IMR-90 (cell line): ENCODE data around the gene KIF20B. TPM values are rescaled to one million over a fixed set of nuclear protein-coding genes. Genes with fewer than 3 reads are reported as not detected.

Experiments used
- ATAC-seq: fragments of 200-7000 bp; cut with Tn5 transposase; 2 replicates; pipeline ENCODE4 v1.9.1; 2020; ENCODE audit warnings: low read depth, mild to moderate bottlenecking, moderate library complexity
- BruUV-seq: library from RNA; stranded (reverse); fragments of 400-500 nt; replicated peaks from 2 replicates; lab custom pipeline; 2021; lab: Mats Ljungman, UMichigan
- CTCF ChIA-PET: fragments of 300-600 bp; formaldehyde crosslinking; extraction: SDS; loops from one replicate; lab custom pipeline; 2021; ENCODE audit warnings: antibody characterized with exemption; lab: Yijun Ruan, JAX
- POLR2A ChIA-PET: fragments of 300-600 bp; sonication (Branson Sonifier 250); formaldehyde crosslinking; loops from one replicate; lab custom pipeline; 2022; ENCODE audit warnings: antibody characterized with exemption; ENCODE audit not compliant: unreplicated experiment; lab: Charles Lee
- DNase-seq: peaks from one replicate; pipeline ENCODE4 v3.0.0; 2013
- H2AFZ ChIP-seq: replicated peaks from 2 replicates; pipeline ENCODE3; 2013; ENCODE audit warnings: low read length, mild to moderate bottlenecking; ENCODE audit not compliant: poor library complexity
- H2AK5ac ChIP-seq: 2 replicates; pipeline ENCODE4 v1.6.1; 2013; ENCODE audit warnings: low read depth, low read length, inconsistent platforms
- H2AK9ac ChIP-seq: replicated peaks from 2 replicates; pipeline ENCODE3; 2013; ENCODE audit warnings: mild to moderate bottlenecking, low read depth, low read length, moderate library complexity; ENCODE audit not compliant: poor library complexity
- H2BK120ac ChIP-seq: 2 replicates; pipeline ENCODE4 v1.6.1; 2013; ENCODE audit warnings: low read depth, low read length, inconsistent platforms
- H2BK15ac ChIP-seq: 3 replicates; pipeline ENCODE4 v1.6.1; 2013; ENCODE audit warnings: low read depth, low read length, inconsistent platforms
- H2BK20ac ChIP-seq: 2 replicates; pipeline ENCODE4 v1.6.1; 2013; ENCODE audit warnings: low read depth, mild to moderate bottlenecking, inconsistent platforms, low read length, moderate library complexity
- H2BK5ac ChIP-seq: 2 replicates; pipeline ENCODE4 v1.6.1; 2013; ENCODE audit warnings: mild to moderate bottlenecking, low read depth, low read length, inconsistent platforms; ENCODE audit not compliant: poor library complexity, severe bottlenecking
- H3K14ac ChIP-seq: replicated peaks from 2 replicates; pipeline ENCODE4 v1.6.1; 2013; ENCODE audit warnings: low read depth, low read length, inconsistent platforms
- H3K18ac ChIP-seq: 2 replicates; pipeline ENCODE4 v1.6.1; 2013; ENCODE audit warnings: low read depth, low read length, control low read depth
- H3K23ac ChIP-seq: 2 replicates; pipeline ENCODE4 v1.6.1; 2013; ENCODE audit warnings: low read depth, low read length, inconsistent platforms
- H3K27ac ChIP-seq: 2 replicates; pipeline ENCODE4 v1.5.1; 2013; ENCODE audit warnings: mild to moderate bottlenecking, control low read depth, low read length; ENCODE audit not compliant: insufficient read depth
- H3K27me3 ChIP-seq: 2 replicates; pipeline ENCODE4 v1.6.1; 2013; ENCODE audit warnings: low read length; ENCODE audit not compliant: control insufficient read depth, insufficient read depth
- H3K36me3 ChIP-seq: 2 replicates; pipeline ENCODE4 v1.6.1; 2013; ENCODE audit warnings: low read length, mixed read lengths; ENCODE audit not compliant: control insufficient read depth, insufficient read depth
- H3K4ac ChIP-seq: 2 replicates; pipeline ENCODE4 v1.6.1; 2013; ENCODE audit warnings: low read depth, low read length, inconsistent platforms
- H3K4me1 ChIP-seq: 2 replicates; pipeline ENCODE4 v1.6.1; 2013; ENCODE audit warnings: low read length, mixed read lengths; ENCODE audit not compliant: control insufficient read depth, insufficient read depth
- H3K4me2 ChIP-seq: 2 replicates; pipeline ENCODE4 v1.6.1; 2013; ENCODE audit warnings: low read depth, mild to moderate bottlenecking, control low read depth, low read length, moderate library complexity
- H3K4me3 ChIP-seq: 2 replicates; pipeline ENCODE4 v1.5.1; 2013; ENCODE audit warnings: low read depth, mild to moderate bottlenecking, control low read depth, low read length, moderate library complexity; ENCODE audit not compliant: insufficient read depth
- H3K56ac ChIP-seq: 2 replicates; pipeline ENCODE4 v1.6.1; 2013; ENCODE audit warnings: low read length, inconsistent platforms; ENCODE audit not compliant: insufficient read depth; ENCODE audit errors: extremely low read depth
- H3K79me1 ChIP-seq, 2 experiments: 2 replicates each; pipeline ENCODE4 v1.6.1; 2013; ENCODE audit warnings: low read length in 2 of 2, inconsistent platforms in 1 of 2, low read depth in 1 of 2
- H3K9ac ChIP-seq: 2 replicates; pipeline ENCODE4 v1.6.1; 2013; ENCODE audit warnings: low read depth, low read length, control low read depth
- H3K9me1 ChIP-seq: 2 replicates; pipeline ENCODE4 v1.6.1; 2013; ENCODE audit warnings: low read length, inconsistent platforms; ENCODE audit not compliant: insufficient read depth
- H3K9me3 ChIP-seq: 2 replicates; pipeline ENCODE4 v1.6.1; 2013; ENCODE audit warnings: low read length; ENCODE audit not compliant: control insufficient read depth, insufficient read depth
- H4K20me1 ChIP-seq: 2 replicates; pipeline ENCODE4 v1.6.1; 2013; ENCODE audit warnings: low read length, inconsistent platforms; ENCODE audit not compliant: insufficient read depth
- H4K5ac ChIP-seq: 2 replicates; pipeline ENCODE4 v1.6.1; 2013; ENCODE audit warnings: mild to moderate bottlenecking, low read depth, low read length, control low read depth
- H4K8ac ChIP-seq, 2 experiments: 2 replicates each; pipeline ENCODE4 v1.6.1; 2013; ENCODE audit warnings: low read depth in 2 of 2, low read length in 2 of 2, control low read depth in 1 of 2, inconsistent platforms in 1 of 2
- H4K91ac ChIP-seq: 2 replicates; pipeline ENCODE4 v1.6.1; 2013; ENCODE audit warnings: low read depth, low read length, inconsistent platforms; ENCODE audit not compliant: insufficient read depth
- CEBPB ChIP-seq: IDR thresholded peaks from 2 replicates; pipeline ENCODE4 v1.6.1; 2012; ENCODE audit warnings: low read depth, low read length, improper control_type of control experiment
- CTCF ChIP-seq: conservative IDR thresholded peaks from 2 replicates; pipeline ENCODE4 v1.5.1; 2012; ENCODE audit warnings: mild to moderate bottlenecking, low read depth, low read length, improper control_type of control experiment
- MAZ ChIP-seq: IDR thresholded peaks from 2 replicates; pipeline ENCODE4 v1.6.1; 2012; ENCODE audit warnings: low read depth, mild to moderate bottlenecking, low read length, improper control_type of control experiment, moderate library complexity, borderline replicate concordance
- RAD21 ChIP-seq: IDR thresholded peaks from 2 replicates; pipeline ENCODE4 v1.6.1; 2012; ENCODE audit warnings: low read length, improper control_type of control experiment
- RCOR1 ChIP-seq: IDR thresholded peaks from 2 replicates; pipeline ENCODE4 v1.6.1; 2012; ENCODE audit warnings: mild to moderate bottlenecking, low read length, improper control_type of control experiment; ENCODE audit not compliant: insufficient replicate concordance
- SMC3 ChIP-seq: fragments of 150-350 bp; IDR thresholded peaks from 2 replicates; pipeline ENCODE4 v1.6.1; 2016; ENCODE audit warnings: low read depth, mild to moderate bottlenecking, antibody characterized with exemption, low read length, moderate library complexity
- WGBS, 2 experiments: methylation state at CpG; one replicate each; pipeline versions ENCODE4 v1.1.5 to v1.1.7; 2013; ENCODE audit warnings: missing lambda C conversion rate in 2 of 2; ENCODE audit not compliant: insufficient read length in 1 of 2; ENCODE audit errors: extremely low coverage in 2 of 2; 5-methylcytosine and 5-hydroxymethylcytosine counted together
- dilution Hi-C: fragments of 300-500 bp; cut with HindIII; formaldehyde crosslinking; loops from one replicate; pipeline ENCODE4 v1.14.3; 2018; ENCODE audit warnings: low sequenced_read_pairs; ENCODE audit not compliant: unreplicated experiment
- in situ Hi-C: fragments of 300-500 bp; cut with MboI; formaldehyde crosslinking; loops from 3 replicates; pipeline ENCODE4 v1.14.3; 2019; ENCODE audit warnings: low sequenced_read_pairs, inconsistent platforms, mixed read lengths
- intact Hi-C: fragments of 100-400 bp; cut with micrococcal nuclease; formaldehyde crosslinking; loops from 2 replicates; pipeline ENCODE4 v1.10.0; 2022
- polyA plus RNA-seq, 3 experiments: library from polyadenylated mRNA; depleted of rRNA; stranded (reverse); fragments of >200 nt; gene quantifications; 2 replicates each; pipeline ENCODE4 v1.2.3, GENCODE V29; 2012; ENCODE audit warnings: low replicate concordance in 1 of 3
- total RNA-seq: library from RNA; depleted of rRNA; stranded (reverse); fragments of >200 nt; gene quantifications from 2 replicates; pipeline ENCODE4 v1.2.3, GENCODE V29; 2012
- TF ChIP-seq, protein P1 (sequence below): fragments of 150-350 bp; IDR thresholded peaks from 2 replicates; pipeline ENCODE4 v1.6.1; 2017; ENCODE audit warnings: mild to moderate bottlenecking, antibody characterized with exemption, low read length, low read depth

Gene KIF20B
- total and polyA plus RNA-seq, 2 of the 4 experiments (the other 2 are of a cell fraction): 3.1 to 23.5 TPM

- no peak overlapping the region for H2BK120ac ChIP-seq
- DNase-seq (peak; percentile 74), ATAC-seq (peak; percentile 92)
- H3K56ac ChIP-seq: no peak overlapping the region
- no TSS peak for BruUV-seq
- H3K9me1 ChIP-seq: 0 out of 2 replicates have a peak, but pooled peaks cover 4% of the 10 kb centered on the region
- H2AFZ ChIP-seq: no peak overlapping the region
- intact Hi-C loops (loop anchor here (1.0 to 10.0 kb wide), 8 partner anchors 161 to 1070 kb away; no protein-coding TSS in a partner anchor), in situ Hi-C loops (loop anchor here (5.0 to 10.0 kb wide), 3 partner anchors 804 to 1071 kb away; no protein-coding TSS in a partner anchor), dilution Hi-C loops (no loop called here)
- H3K4me1 ChIP-seq: no peaks in the 10 kb centered on the region
- CTCF ChIA-PET: no interaction called here
- no peak overlapping the region for H2AK9ac ChIP-seq
- no peaks in the 10 kb centered on the region for H3K79me1 ChIP-seq
- no peak overlapping the region for H3K14ac ChIP-seq
- no peaks in the 10 kb centered on the region for H3K27me3 ChIP-seq
- no peak overlapping the region for H2BK20ac ChIP-seq
- H3K9ac ChIP-seq: no peak overlapping the region
- H3K4me2 ChIP-seq: no peak overlapping the region
- H3K27ac ChIP-seq: no peak overlapping the region
- POLR2A ChIA-PET: no interaction called here
- no peak overlapping the region for H2BK15ac ChIP-seq
- no peak overlapping the region for H4K91ac ChIP-seq
- no peaks in the 10 kb centered on the region for H3K9me3 ChIP-seq
- no peak overlapping the region for H4K8ac ChIP-seq
- no CpG with 5 or more reads among the region's 3 CpGs for WGBS, 2 experiments
- H3K36me3 ChIP-seq: no peaks in the 10 kb centered on the region
- H2AK5ac ChIP-seq: no peak overlapping the region
- no peak overlapping the region for H3K23ac ChIP-seq
- no peak overlapping the region for H3K4me3 ChIP-seq
- no peak overlapping the region for H3K18ac ChIP-seq
- H4K5ac ChIP-seq: no peak overlapping the region
- no peak overlapping the region for H3K4ac ChIP-seq
- TF ChIP-seq MAZ: no peak
- TF ChIP-seq RCOR1: no peak
- peak; percentile 81 for TF ChIP-seq CTCF
- peak; percentile 90 for TF ChIP-seq RAD21
- peak; percentile 90 for TF ChIP-seq SMC3
- no peak for TF ChIP-seq CEBPB
- TF ChIP-seq, protein P1, sequence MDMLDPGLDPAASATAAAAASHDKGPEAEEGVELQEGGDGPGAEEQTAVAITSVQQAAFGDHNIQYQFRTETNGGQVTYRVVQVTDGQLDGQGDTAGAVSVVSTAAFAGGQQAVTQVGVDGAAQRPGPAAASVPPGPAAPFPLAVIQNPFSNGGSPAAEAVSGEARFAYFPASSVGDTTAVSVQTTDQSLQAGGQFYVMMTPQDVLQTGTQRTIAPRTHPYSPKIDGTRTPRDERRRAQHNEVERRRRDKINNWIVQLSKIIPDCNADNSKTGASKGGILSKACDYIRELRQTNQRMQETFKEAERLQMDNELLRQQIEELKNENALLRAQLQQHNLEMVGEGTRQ: no peak
- H4K20me1 ChIP-seq: no peaks in the 10 kb centered on the region
- no peak overlapping the region for H2BK5ac ChIP-seq
These were observed 92.4 kb downstream of the KIF20B start for GRCh38 chr10:89793649-89794254.
